SK-N-SH (cell line): Measurements from ENCODE around the gene JOSD1. TPM values are rescaled to one million over a fixed set of nuclear protein-coding genes. Genes with fewer than 3 reads are reported as not detected.

ENCODE experiments used
- CTCF ChIA-PET: fragments of 300-600, 350-600 bp; formaldehyde crosslinking; extraction: SDS; loops from one replicate; lab custom pipeline; 2021; lab: Yijun Ruan, JAX
- POLR2A ChIA-PET: fragments of 350-600 bp; sonication (Branson Sonifier 250); formaldehyde crosslinking; extraction: SDS; loops from one replicate; lab custom pipeline; 2020; ENCODE audit warnings: antibody characterized with exemption, inconsistent platforms; lab: Yijun Ruan, JAX
- DNase-seq: peaks from one replicate; pipeline ENCODE4 v3.0.0; 2012
- H2AFZ ChIP-seq: fragments of 200-600 bp; sonication (generic); 2 replicates; pipeline ENCODE4 v1.8.1; 2016; ENCODE audit warnings: antibody characterized with exemption, mild to moderate bottlenecking, low read depth
- H3F3A ChIP-seq: fragments of 200-600 bp; sonication (generic); replicated peaks from 2 replicates; pipeline ENCODE3; 2016; ENCODE audit warnings: antibody characterized with exemption, mild to moderate bottlenecking; ENCODE audit not compliant: insufficient read depth
- H3K27ac ChIP-seq, 2 experiments: fragments of 200-500 bp in 1 of 2; fragments of 200-600 bp in 1 of 2; sonication (Bioruptor generic) in 1 of 2; sonication (generic), shearing (Covaris generic) in 1 of 2; 2 replicates each; pipeline versions ENCODE4 v1.5.1 to v1.6.1; 2014 to 2016; ENCODE audit warnings: low read depth in 2 of 2, inconsistent platforms in 1 of 2, low read length in 1 of 2, mild to moderate bottlenecking in 1 of 2, mixed read lengths in 1 of 2
- H3K27me3 ChIP-seq: fragments of 200-600 bp; sonication (generic), shearing (Covaris generic); 2 replicates; pipeline ENCODE4 v1.6.1; 2016; ENCODE audit warnings: mixed run types; ENCODE audit not compliant: insufficient read depth
- H3K36me3 ChIP-seq, 2 experiments: fragments of 200-500 bp in 1 of 2; fragments of 200-600 bp in 1 of 2; sonication (Bioruptor generic) in 1 of 2; sonication (generic) in 1 of 2; replicated peaks in 1 of 2; 2 replicates each; pipeline versions ENCODE3 to v1.5.1; 2014 to 2016; ENCODE audit warnings: low read length in 1 of 2, mild to moderate bottlenecking in 1 of 2; ENCODE audit not compliant: insufficient read depth in 2 of 2, control insufficient read depth in 1 of 2
- H3K4me1 ChIP-seq, 2 experiments: fragments of 200-500 bp in 1 of 2; fragments of 200-600 bp in 1 of 2; sonication (Bioruptor generic) in 1 of 2; sonication (generic), shearing (Covaris generic) in 1 of 2; 2 replicates each; pipeline versions ENCODE4 v1.5.1 to v1.6.1; 2014 to 2016; ENCODE audit warnings: low read depth in 1 of 2, low read length in 1 of 2, mixed run types in 1 of 2; ENCODE audit not compliant: insufficient read depth in 2 of 2, control insufficient read depth in 1 of 2
- H3K4me2 ChIP-seq: fragments of 200-600 bp; sonication (generic), shearing (Covaris generic); 2 replicates; pipeline ENCODE4 v1.6.1; 2017; ENCODE audit warnings: mixed run types
- H3K4me3 ChIP-seq, 2 experiments: fragments of 200-500 bp in 1 of 2; fragments of 200-600 bp in 1 of 2; sonication (Bioruptor generic) in 1 of 2; sonication (generic), shearing (Covaris generic) in 1 of 2; 2 replicates each; pipeline versions ENCODE4 v1.5.1 to v1.8.1; 2014 to 2016; ENCODE audit warnings: low read depth in 2 of 2, inconsistent platforms in 1 of 2, low read length in 1 of 2, mild to moderate bottlenecking in 1 of 2, mixed read lengths in 1 of 2, moderate library complexity in 1 of 2
- H3K79me2 ChIP-seq: fragments of 200-600 bp; sonication (generic); 2 replicates; pipeline ENCODE4 v1.8.1; 2017; ENCODE audit warnings: mild to moderate bottlenecking; ENCODE audit not compliant: insufficient read depth
- H3K9ac ChIP-seq: fragments of 200-600 bp; sonication (generic); 2 replicates; pipeline ENCODE4 v1.6.1; 2017; ENCODE audit warnings: mixed run types
- H3K9me2 ChIP-seq: fragments of 200-600 bp; sonication (generic); 2 replicates; pipeline ENCODE4 v1.6.1; 2017; ENCODE audit warnings: mixed run types
- H3K9me3 ChIP-seq: fragments of 200-600 bp; sonication (generic); 2 replicates; pipeline ENCODE4 v1.6.1; 2017; ENCODE audit warnings: mixed run types, mild to moderate bottlenecking, moderate library complexity
- H4K20me1 ChIP-seq: fragments of 200-600 bp; sonication (generic); 2 replicates; pipeline ENCODE4 v1.6.1; 2017; ENCODE audit warnings: mild to moderate bottlenecking, mixed run types; ENCODE audit not compliant: insufficient read depth
- CTCF ChIP-seq: fragments of 200-600 bp; sonication (generic); IDR thresholded peaks from 2 replicates; pipeline ENCODE4 v1.6.1; 2017; ENCODE audit warnings: antibody characterized with exemption, mild to moderate bottlenecking, moderate library complexity
- FOSL2 ChIP-seq: IDR thresholded peaks from 2 replicates; pipeline ENCODE4 v1.4.0; 2012; ENCODE audit warnings: low read depth, mild to moderate bottlenecking, moderate library complexity, borderline replicate concordance
- IRF3 ChIP-seq: fragments of 150-350 bp; IDR thresholded peaks from 2 replicates; pipeline ENCODE4 v1.6.1; 2016; ENCODE audit warnings: mild to moderate bottlenecking, low read depth, low read length
- JUND ChIP-seq: IDR thresholded peaks from 2 replicates; pipeline ENCODE4 v1.4.0; 2012
- RAD21 ChIP-seq: IDR thresholded peaks from 2 replicates; pipeline ENCODE4 v1.6.1; 2012; ENCODE audit warnings: mild to moderate bottlenecking, low read length
- REST ChIP-seq: IDR thresholded peaks from 2 replicates; pipeline ENCODE4 v1.6.1; 2012; ENCODE audit warnings: mild to moderate bottlenecking, low read depth, low read length, moderate library complexity
- RFX5 ChIP-seq: IDR thresholded peaks from 2 replicates; pipeline ENCODE4 v1.6.1; 2012; ENCODE audit warnings: mild to moderate bottlenecking, improper control_type of control experiment, low read length
- SIN3A ChIP-seq: IDR thresholded peaks from 2 replicates; pipeline ENCODE4 v1.6.1; 2012; ENCODE audit warnings: low read depth, mild to moderate bottlenecking, low read length, moderate library complexity, borderline replicate concordance
- USF2 ChIP-seq: fragments of 150-350 bp; IDR thresholded peaks from 2 replicates; pipeline ENCODE4 v1.6.1; 2017; ENCODE audit warnings: antibody characterized with exemption, low read length, low read depth, borderline replicate concordance
- WGBS: methylation state at CpG from one replicate; pipeline ENCODE4 v1.1.6; 2017; ENCODE audit warnings: low lambda C conversion rate; 5-methylcytosine and 5-hydroxymethylcytosine counted together
- polyA plus RNA-seq, 3 experiments: library from polyadenylated mRNA; depleted of rRNA; stranded (reverse); fragments of >200 nt; gene quantifications; 2 replicates each; pipeline ENCODE4 v1.2.3, GENCODE V29; 2012

The JOSD1 gene
- polyA plus RNA-seq, 1 of the 3 experiments (the other 2 are of a cell fraction), result 17.8 TPM

- peak; percentile 45 for DNase-seq
- Histone ChIP-seq H2AFZ (no peak overlapping the region), H3K27me3 (no peaks in the 10 kb centered on the region), H3K36me3 (peaks cover 0 to 9% of the 10 kb centered on the region in 2 experiments), H3K4me3 (no peak overlapping the region), H3K9ac (no peak overlapping the region), H3F3A (peaks cover 6% of the 10 kb centered on the region), H3K27ac (peak overlapping the region in 1 of 2 experiments; percentile 64; a peak in 2 of 4 replicates), H3K79me2 (peaks cover 21% of the 10 kb centered on the region; the same call in 1 of the 2 replicates), H3K9me2 (no peaks in the 10 kb centered on the region), H3K4me1 (no peaks in the 10 kb centered on the region; a peak in 1 of 4 replicates), H3K4me2 (0 out of 2 replicates have a peak overlapping the region, but pooled peaks have one; percentile 33), H4K20me1 (no peaks in the 10 kb centered on the region), H3K9me3 (no peaks in the 10 kb centered on the region)
- TF ChIP-seq JUND (0 out of 2 replicates have a peak, but pooled peaks have one; percentile 17), CTCF (peak; percentile 46), SIN3A (no peak), USF2 (no peak), RFX5 (no peak), REST (no peak), FOSL2 (peak; percentile 62), RAD21 (no peak), IRF3 (no peak)
- ChIA-PET POLR2A (no interaction called here), CTCF (interaction anchor here (1.3 to 4.7 kb wide), 2 partner anchors 14 to 48 kb away, joined by 3 to 15 read pairs; no protein-coding TSS in a partner anchor)
- 21% methylated on average over 6 of the region's 6 CpGs for WGBS
These were observed 17.7 kb upstream of the JOSD1 start for GRCh38 chr22:38718414-38718813.
